C4-2B (cell line): Measurements from ENCODE around the gene MIA2.

Source experiments
- CTCF ChIP-seq: fragments of 450-650 bp; conservative IDR thresholded peaks from 2 replicates; pipeline ENCODE4 v1.5.1; 2017; ENCODE audit warnings: mild to moderate bottlenecking
- ZFX ChIP-seq: fragments of 450-650 bp; IDR thresholded peaks from 2 replicates; pipeline ENCODE4 v1.6.1; 2017

- TF ChIP-seq CTCF = no peak
- TF ChIP-seq ZFX = no peak
Measured at GRCh38 chr14:39383026-39383660, 149.4 kb downstream of the MIA2 start.
